B cell (primary cell): ENCODE measurements around the gene PGAM5. TPM values are rescaled to one million over a fixed set of nuclear protein-coding genes. Genes with fewer than 3 reads are reported as not detected.

Experiments
- ATAC-seq: fragments of 200-7000 bp; cut with Tn5 transposase; one replicate; pipeline ENCODE4 v1.10.0; 2021; ENCODE audit warnings: low read depth, mild to moderate bottlenecking, moderate number of reproducible peaks, moderate library complexity
- CTCF ChIA-PET: fragments of 350-600 bp; sonication (Branson Sonifier 250); formaldehyde crosslinking; loops from one replicate; lab custom pipeline; 2021; ENCODE audit warnings: antibody characterized with exemption, inconsistent platforms; lab: Charles Lee
- POLR2A ChIA-PET: fragments of 350-600 bp; sonication (Branson Sonifier 250); formaldehyde crosslinking; loops from one replicate; lab custom pipeline; 2021; ENCODE audit warnings: antibody characterized with exemption; lab: Charles Lee
- DNase-seq: peaks from one replicate; pipeline ENCODE4 v3.0.0; 2013
- H2AFZ ChIP-seq: 2 replicates; pipeline ENCODE4 v1.6.1; 2012; ENCODE audit warnings: mild to moderate bottlenecking, low read depth, low read length; ENCODE audit not compliant: insufficient read depth, poor library complexity, severe bottlenecking
- H3K27ac ChIP-seq, 2 donors: 1 replicate in 1 of 2; 2 replicates in 1 of 2; pipeline ENCODE4 v1.5.1; 2012 to 2013; ENCODE audit warnings: low read length in 2 of 2, mild to moderate bottlenecking in 2 of 2, moderate library complexity in 1 of 2
- H3K27me3 ChIP-seq, 4 experiments: fragments of 200-600 bp in 1 of 4; sonication (generic) in 1 of 4; replicated peaks in 1 of 4; 1 replicate in 2 of 4; 2 replicates in 2 of 4; pipeline versions ENCODE4 v1.6.1 to v1.7.0; 2013 to 2016; ENCODE audit warnings: low read length in 3 of 4, mild to moderate bottlenecking in 2 of 4, mixed read lengths in 1 of 4, moderate library complexity in 1 of 4; ENCODE audit not compliant: insufficient read depth in 4 of 4, control insufficient read depth in 3 of 4; ENCODE audit errors: control extremely low read depth in 1 of 4
- H3K36me3 ChIP-seq, 2 experiments: replicated peaks in 1 of 2; 1 replicate in 1 of 2; 2 replicates in 1 of 2; pipeline versions ENCODE4 v1.6.1 to v1.7.1; 2013; ENCODE audit warnings: low read length in 1 of 2; ENCODE audit not compliant: insufficient read depth in 2 of 2, control insufficient read depth in 1 of 2; ENCODE audit errors: control extremely low read depth in 1 of 2, extremely low read depth in 1 of 2
- H3K4me1 ChIP-seq, 2 donors: fragments of 200-600 bp in 1 of 2; sonication (generic) in 1 of 2; 1 replicate in 1 of 2; 2 replicates in 1 of 2; pipeline versions ENCODE4 v1.5.1 to v1.6.1; 2013 to 2017; ENCODE audit warnings: low read length in 2 of 2; ENCODE audit not compliant: control insufficient read depth in 2 of 2, insufficient read depth in 2 of 2
- H3K4me2 ChIP-seq: replicated peaks from 2 replicates; pipeline ENCODE3; 2012; ENCODE audit warnings: mild to moderate bottlenecking, low read depth, low read length; ENCODE audit not compliant: poor library complexity, severe bottlenecking
- H3K4me3 ChIP-seq, 5 experiments: fragments of 200-600 bp in 1 of 5; sonication (generic) in 1 of 5; 1 replicate in 3 of 5; 2 replicates in 2 of 5; pipeline versions ENCODE4 v1.5.1 to v1.7.0; 2011 to 2016; ENCODE audit warnings: low read length in 4 of 5, mild to moderate bottlenecking in 4 of 5, low read depth in 2 of 5, control low read depth in 1 of 5, moderate library complexity in 1 of 5; ENCODE audit not compliant: insufficient read depth in 1 of 5; ENCODE audit errors: control extremely low read depth in 1 of 5, extremely low read depth in 1 of 5
- H3K79me2 ChIP-seq: fragments of 200-600 bp; sonication (generic); one replicate; pipeline ENCODE4 v1.6.0; 2016; ENCODE audit warnings: low read length; ENCODE audit not compliant: control insufficient read depth, insufficient read depth
- H3K9ac ChIP-seq: fragments of 200-600 bp; sonication (generic); 2 replicates; pipeline ENCODE4 v1.6.1; 2017; ENCODE audit warnings: mild to moderate bottlenecking, low read length, moderate library complexity
- H3K9me3 ChIP-seq, 3 donors: one replicate each; pipeline versions ENCODE4 v1.6.1 to v1.7.1; 2013; ENCODE audit warnings: low read length in 2 of 3; ENCODE audit not compliant: control insufficient read depth in 2 of 3, insufficient read depth in 1 of 3; ENCODE audit errors: control extremely low read depth in 1 of 3
- H4K20me1 ChIP-seq: 2 replicates; pipeline ENCODE4 v1.6.0; 2012; ENCODE audit warnings: mild to moderate bottlenecking, low read length; ENCODE audit not compliant: insufficient read depth, control insufficient read depth, poor library complexity, severe bottlenecking
- H3K27ac Mint-ChIP-seq: one replicate; pipeline ENCODE4 v1.8.0; 2021; ENCODE audit warnings: mixed read lengths
- H3K27me3 Mint-ChIP-seq: one replicate; pipeline ENCODE4 v1.8.0; 2021; ENCODE audit warnings: mixed read lengths
- H3K4me1 Mint-ChIP-seq: one replicate; pipeline ENCODE4 v1.8.0; 2021; ENCODE audit warnings: mixed read lengths
- H3K4me3 Mint-ChIP-seq: one replicate; pipeline ENCODE4 v1.8.0; 2021; ENCODE audit warnings: mixed read lengths
- H3K9me3 Mint-ChIP-seq: one replicate; pipeline ENCODE4 v1.8.0; 2022; ENCODE audit warnings: mixed read lengths; ENCODE audit not compliant: insufficient read depth
- CTCF ChIP-seq: fragments of 200-600 bp; IDR thresholded peaks from one replicate; pipeline ENCODE4 v1.8.0; 2022; ENCODE audit warnings: antibody characterized with exemption, mild to moderate bottlenecking
- EZH2 ChIP-seq: IDR thresholded peaks from 2 replicates; pipeline ENCODE4 v1.6.1; 2012; ENCODE audit warnings: borderline replicate concordance, low read depth, mild to moderate bottlenecking, moderate library complexity, low read length; ENCODE audit not compliant: insufficient read depth, poor library complexity, severe bottlenecking
- WGBS: methylation state at CpG from one replicate; pipeline ENCODE4 v1.1.5; 2013; ENCODE audit warnings: missing lambda C conversion rate; ENCODE audit not compliant: insufficient coverage; 5-methylcytosine and 5-hydroxymethylcytosine counted together
- intact Hi-C: fragments of 100-400 bp; cut with micrococcal nuclease; formaldehyde crosslinking; loops from one replicate; pipeline ENCODE4 v1.10.0; 2022
- polyA plus RNA-seq: library from polyadenylated mRNA; depleted of rRNA; stranded (reverse); fragments of >200 nt; gene quantifications from 2 replicates; pipeline ENCODE4 v1.2.3, GENCODE V29; 2012
- total RNA-seq, 2 donors: library from RNA; stranded (reverse); fragments of 120-200 nt in 1 of 2; gene quantifications; 1 replicate in 1 of 2; 2 replicates in 1 of 2; pipeline versions ENCODE4 v1.2.3 to v1.2.4, GENCODE V29; 2013 to 2022

PGAM5 gene
- total and polyA plus RNA-seq, 2 donors (not counting 1 experiment from before 2014, with no cell fraction given) = 14.6 to 29.9 TPM

- WGBS = 91% methylated on average over 8 of the region's 9 CpGs
- Mint-ChIP-seq H3K4me3 (no peak overlapping the region), H3K9me3 (no peaks in the 10 kb centered on the region), H3K4me1 (no peaks in the 10 kb centered on the region), H3K27ac (no peak overlapping the region), H3K27me3 (no peaks in the 10 kb centered on the region)
- Histone ChIP-seq H3K79me2 (peaks cover 19% of the 10 kb centered on the region), H3K4me1 (no peaks in the 10 kb centered on the region), H3K9ac (no peak overlapping the region), H4K20me1 (no peaks in the 10 kb centered on the region), H3K9me3 (no peaks in the 10 kb centered on the region), H3K27ac (no peak overlapping the region), H2AFZ (no peak overlapping the region), H3K4me3 (no peak overlapping the region), H3K36me3 (peaks cover 0 to 34% of the 10 kb centered on the region in 2 experiments), H3K27me3 (no peaks in the 10 kb centered on the region), H3K4me2 (no peak overlapping the region)
- ATAC-seq (no peak), DNase-seq (no peak)
- ChIA-PET CTCF (no interaction called here), POLR2A (no interaction called here)
- intact Hi-C loops = no loop called here
- TF ChIP-seq EZH2 = no peak
- no peak for TF ChIP-seq CTCF
These were observed 33.1 kb upstream of the PGAM5 start for GRCh38 chr12:132677492-132677891.

GRCh38 chr12:132685400-132685799 is 25.2 kb upstream of the PGAM5 start:
- no peak for TF ChIP-seq CTCF
- no peak for TF ChIP-seq EZH2
- Mint-ChIP-seq H3K27ac (peak overlapping the region; percentile 75), H3K4me1 (peaks cover 20% of the 10 kb centered on the region), H3K27me3 (no peaks in the 10 kb centered on the region), H3K9me3 (no peaks in the 10 kb centered on the region), H3K4me3 (peak overlapping the region; percentile 75)
- no peaks in the 10 kb centered on the region for H3K27me3 ChIP-seq
- H3K4me2 ChIP-seq = peak overlapping the region; percentile 2
- H3K4me3 ChIP-seq = no peak overlapping the region
- peaks cover 13% of the 10 kb centered on the region for H4K20me1 ChIP-seq
- no peaks in the 10 kb centered on the region for H3K36me3 ChIP-seq
- H3K4me1 ChIP-seq = peaks cover 8 to 12% of the 10 kb centered on the region in 2 donors
- WGBS = 81% methylated on average over 3 of the region's 5 CpGs
- DNase-seq (no peak), ATAC-seq (no peak)
- H3K79me2 ChIP-seq = peaks cover 50% of the 10 kb centered on the region
- ChIA-PET CTCF (no interaction called here), POLR2A (no interaction called here)
- no peak overlapping the region for H3K9ac ChIP-seq
- no peak overlapping the region for H2AFZ ChIP-seq
- H3K9me3 ChIP-seq = no peaks in the 10 kb centered on the region
- intact Hi-C loops = loop anchor here (5.0 kb wide), 1 partner anchor 202 kb away; the partner anchor contains the start of gene CHFR
- H3K27ac ChIP-seq = no peak overlapping the region
